Measurements from ENCODE around the gene EPB41. TPM values are rescaled to one million over a fixed set of nuclear protein-coding genes. Genes with fewer than 3 reads are reported as not detected.

EPB41 gene
- total RNA-seq, 4 donors from 2014 or later = 110 to 183 (median 126) TPM

GRCh38 chr1:28888915-28889314 is 25.5 kb upstream of the EPB41 start:
- TF ChIP-seq POLR2A (IDR thresholded peaks at IDR 0.05) (no peak), CTCF (IDR thresholded peaks at IDR 0.05) (no peak)
- no peaks in the 10 kb centered on the region for H3K27me3 ChIP-seq
- H3K4me1 ChIP-seq = peaks cover 0 to 38% (median 14%) of the 10 kb centered on the region in 4 donors
- peaks cover 0 to 4% (median 0%) of the 10 kb centered on the region in 3 donors for H3K36me3 ChIP-seq
- no peak overlapping the region for H3K4me3 ChIP-seq
- DNase-seq = no peak
- H3K9me3 ChIP-seq = no peaks in the 10 kb centered on the region
- no peak overlapping the region for H3K27ac ChIP-seq

- no peaks in the 10 kb centered on the region for H3K27me3 ChIP-seq
- H3K4me1 ChIP-seq = peaks cover 0 to 34% (median 14%) of the 10 kb centered on the region in 4 donors
- DNase-seq = no peak
- H3K27ac ChIP-seq = no peak overlapping the region
- H3K36me3 ChIP-seq = peaks cover 0 to 8% (median 0%) of the 10 kb centered on the region in 3 donors
- TF ChIP-seq POLR2A (IDR thresholded peaks at IDR 0.05) (no peak), CTCF (IDR thresholded peaks at IDR 0.05) (no peak)
- H3K9me3 ChIP-seq = no peaks in the 10 kb centered on the region
- H3K4me3 ChIP-seq = no peak overlapping the region
Measured at GRCh38 chr1:28889357-28889756, 25.0 kb upstream of the EPB41 start.

- H3K36me3 ChIP-seq = peaks cover 0 to 8% (median 0%) of the 10 kb centered on the region in 3 donors
- no peak overlapping the region for H3K4me3 ChIP-seq
- H3K27ac ChIP-seq = no peak overlapping the region
- DNase-seq = no peak
- no peaks in the 10 kb centered on the region for H3K9me3 ChIP-seq
- peaks cover 0 to 23% (median 7%) of the 10 kb centered on the region in 4 donors for H3K4me1 ChIP-seq
- no peaks in the 10 kb centered on the region for H3K27me3 ChIP-seq
- TF ChIP-seq POLR2A (IDR thresholded peaks at IDR 0.05) (no peak), CTCF (IDR thresholded peaks at IDR 0.05) (no peak)
Measured at GRCh38 chr1:28890435-28890834, 23.9 kb upstream of the EPB41 start.

- no peak for DNase-seq
- Histone ChIP-seq H3K4me1 (peaks cover 0 to 19% (median 4%) of the 10 kb centered on the region in 4 donors), H3K36me3 (peaks cover 0 to 8% (median 0%) of the 10 kb centered on the region in 3 donors), H3K27ac (no peak overlapping the region), H3K27me3 (no peaks in the 10 kb centered on the region), H3K9me3 (no peaks in the 10 kb centered on the region), H3K4me3 (no peak overlapping the region)
- no peak for TF ChIP-seq CTCF (IDR thresholded peaks at IDR 0.05)
Measured at GRCh38 chr1:28890836-28891235, 23.5 kb upstream of the EPB41 start.

DNA sequence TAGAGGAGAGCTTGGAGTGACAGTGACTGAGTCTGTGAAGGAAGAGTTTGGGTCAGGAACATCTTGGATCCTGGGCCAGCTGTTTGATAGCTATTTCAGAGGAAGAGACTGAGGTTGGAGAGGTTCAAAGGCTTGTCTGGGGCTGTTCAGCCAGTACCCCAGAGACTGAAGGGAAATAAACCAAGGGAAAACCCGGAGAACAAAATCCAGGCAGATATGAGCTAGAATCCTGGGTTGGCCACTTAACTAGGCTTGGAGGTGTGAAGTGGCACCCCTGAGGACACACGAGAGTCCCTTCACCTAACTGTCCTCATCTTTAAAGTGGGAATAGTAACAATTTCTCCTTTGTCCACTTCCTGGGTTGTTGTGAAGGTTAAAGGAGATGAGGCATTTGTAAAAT is 23.1 kb upstream of the EPB41 start:
- Histone ChIP-seq H3K4me3 (no peak overlapping the region), H3K36me3 (peaks cover 0 to 8% (median 0%) of the 10 kb centered on the region in 3 donors), H3K4me1 (peaks cover 0 to 16% (median 4%) of the 10 kb centered on the region in 4 donors), H3K27me3 (no peaks in the 10 kb centered on the region), H3K9me3 (no peaks in the 10 kb centered on the region), H3K27ac (no peak overlapping the region)
- DNase-seq = no peak
- no peak for TF ChIP-seq CTCF (IDR thresholded peaks at IDR 0.05)
- TF ChIP-seq POLR2A (IDR thresholded peaks at IDR 0.05) = no peak

All from Peyer's patch (tissue), 4 donors.